GM23338 (cell line): Measurements from ENCODE around the gene KCNMA1. TPM values are rescaled to one million over a fixed set of nuclear protein-coding genes. Genes with fewer than 3 reads are reported as not detected.

Source experiments
- ATAC-seq: fragments of 200-7000 bp; cut with Tn5 transposase; 3 replicates; pipeline ENCODE4 v1.9.1; 2020
- DNase-seq: peaks from one replicate; pipeline ENCODE4 v3.0.0-alpha.2; 2015; ENCODE audit warnings: low spot score
- H2AFZ ChIP-seq: fragments of 200-600 bp; sonication (generic); 2 replicates; pipeline ENCODE4 v1.8.0; 2016; ENCODE audit warnings: antibody characterized with exemption, mild to moderate bottlenecking, moderate library complexity
- H3F3A ChIP-seq: fragments of 200-600 bp; sonication (generic); replicated peaks from 2 replicates; pipeline ENCODE4 v1.8.0; 2017; ENCODE audit warnings: antibody characterized with exemption, mixed run types, low read depth
- H3K27ac ChIP-seq: fragments of 200-600 bp; sonication (generic); 2 replicates; pipeline ENCODE4 v1.6.1; 2016; ENCODE audit warnings: low read depth
- H3K27me3 ChIP-seq: fragments of 200-600 bp; sonication (generic); 2 replicates; pipeline ENCODE4 v1.8.0; 2016; ENCODE audit warnings: mild to moderate bottlenecking, mixed run types, moderate library complexity; ENCODE audit not compliant: insufficient read depth
- H3K36me3 ChIP-seq: fragments of 200-600 bp; sonication (generic); 2 replicates; pipeline ENCODE4 v1.8.0; 2016; ENCODE audit warnings: mild to moderate bottlenecking; ENCODE audit not compliant: insufficient read depth
- H3K4me1 ChIP-seq: fragments of 200-600 bp; sonication (generic); 2 replicates; pipeline ENCODE4 v1.8.0; 2016; ENCODE audit warnings: mild to moderate bottlenecking, moderate library complexity; ENCODE audit not compliant: insufficient read depth
- H3K4me2 ChIP-seq: fragments of 200-600 bp; sonication (generic); 2 replicates; pipeline ENCODE4 v1.7.1; 2017; ENCODE audit warnings: mixed run types
- H3K4me3 ChIP-seq: fragments of 200-600 bp; sonication (generic); 2 replicates; pipeline ENCODE4 v1.6.1; 2016; ENCODE audit warnings: mixed run types
- H3K79me2 ChIP-seq: fragments of 200-600 bp; sonication (generic); replicated peaks from 2 replicates; pipeline ENCODE4 v1.8.0; 2017; ENCODE audit warnings: mild to moderate bottlenecking; ENCODE audit not compliant: insufficient read depth
- H3K9me2 ChIP-seq: fragments of 200-600 bp; sonication (generic); 2 replicates; pipeline ENCODE4 v1.8.0; 2017; ENCODE audit not compliant: insufficient read depth
- H4K20me1 ChIP-seq: fragments of 200-600 bp; sonication (generic); replicated peaks from 2 replicates; pipeline ENCODE4 v1.8.0; 2017; ENCODE audit warnings: mild to moderate bottlenecking; ENCODE audit not compliant: insufficient read depth
- H3K27ac Mint-ChIP-seq: 2 replicates; pipeline ENCODE4 v1.8.0; 2020; ENCODE audit warnings: inconsistent platforms, mild to moderate bottlenecking, moderate library complexity, mixed read lengths
- H3K27me3 Mint-ChIP-seq: 3 replicates; pipeline ENCODE4 v1.8.0; 2022; ENCODE audit warnings: low read depth, mild to moderate bottlenecking, moderate library complexity, mixed read lengths, inconsistent platforms; ENCODE audit not compliant: insufficient read depth, poor library complexity
- H3K36me3 Mint-ChIP-seq: 3 replicates; pipeline ENCODE4 v1.8.0; 2021; ENCODE audit warnings: low read depth, mild to moderate bottlenecking, inconsistent platforms, moderate library complexity, mixed read lengths
- H3K4me1 Mint-ChIP-seq: 3 replicates; pipeline ENCODE4 v1.8.0; 2020; ENCODE audit warnings: mild to moderate bottlenecking, inconsistent platforms, mixed read lengths
- H3K4me3 Mint-ChIP-seq: 3 replicates; pipeline ENCODE4 v1.8.0; 2021; ENCODE audit warnings: moderate library complexity, mild to moderate bottlenecking, inconsistent platforms, mixed read lengths
- H3K9me3 Mint-ChIP-seq: 3 replicates; pipeline ENCODE4 v1.8.0; 2020; ENCODE audit warnings: moderate library complexity, mild to moderate bottlenecking, inconsistent platforms, mixed read lengths
- CTCF ChIP-seq, 2 experiments: fragments of 200-600 bp in 1 of 2; sonication (generic) in 1 of 2; conservative IDR thresholded peaks; 2 replicates each; pipeline versions ENCODE4 v1.5.1 to v1.6.1; 2016 to 2017; ENCODE audit warnings: antibody characterized with exemption in 2 of 2, low read depth in 2 of 2, mild to moderate bottlenecking in 2 of 2, moderate library complexity in 1 of 2
- EZH2phosphoT487 ChIP-seq: fragments of 200-600 bp; sonication (generic); IDR thresholded peaks from one replicate; pipeline ENCODE4 v1.8.1; 2018; ENCODE audit warnings: antibody characterized with exemption; ENCODE audit not compliant: unreplicated experiment
- POLR2AphosphoS5 ChIP-seq: IDR thresholded peaks from 2 replicates; pipeline ENCODE4 v1.6.1; 2016; ENCODE audit warnings: antibody characterized with exemption, low read depth
- ZNF114 ChIP-seq: fragments of 250-450 bp; sonication (Bioruptor Pico); IDR thresholded peaks from 2 replicates; pipeline ENCODE4 v1.5.0; 2020; ENCODE audit warnings: mild to moderate bottlenecking, moderate library complexity
- ZNF331 ChIP-seq: fragments of 250-450 bp; sonication (Bioruptor Pico); IDR thresholded peaks from 2 replicates; pipeline ENCODE4 v1.5.0; 2020; ENCODE audit warnings: low read depth, mild to moderate bottlenecking, moderate library complexity
- ZNF462 ChIP-seq: fragments of 250-450 bp; sonication (Bioruptor Pico); IDR thresholded peaks from 2 replicates; pipeline ENCODE4 v1.5.0; 2020; ENCODE audit warnings: mild to moderate bottlenecking, moderate library complexity
- polyA plus RNA-seq: library from polyadenylated mRNA; unstranded; fragments of >200 nt; fragmentation: Nextera tagmentation; extraction: Ambion mirVana; gene quantifications from 2 replicates; pipeline ENCODE4 v1.2.1, GENCODE V29; 2016
- total RNA-seq: library from RNA; depleted of rRNA; stranded (reverse); fragments of >200 nt; shearing (Covaris generic); gene quantifications from 2 replicates; pipeline ENCODE4 v1.2.3, GENCODE V29; 2014

Gene KCNMA1
- total and polyA plus RNA-seq, 2 experiments from 2014 or later: 8.2 to 9.0 TPM

GRCh38 chr10:77520995-77521394, 116.6 kb downstream of the KCNMA1 start:
- ATAC-seq (no peak), DNase-seq (no peak)
- TF ChIP-seq ZNF462 (no peak), POLR2AphosphoS5 (no peak), EZH2phosphoT487 (no peak), ZNF114 (CRISPR knock-in tag) (no peak), CTCF (conservative IDR thresholded peaks at IDR 0.05; ENCODE audit: low read depth in 2 of 2) (no peak), ZNF331 (CRISPR knock-in tag) (no peak)
- no peaks in the 10 kb centered on the region for H4K20me1 ChIP-seq
- H3K9me2 ChIP-seq: no peaks in the 10 kb centered on the region
- H3K27ac ChIP-seq: no peak overlapping the region
- H3K4me3 Mint-ChIP-seq: no peak overlapping the region
- no peaks in the 10 kb centered on the region for H3K27me3 ChIP-seq
- peaks cover 7% of the 10 kb centered on the region; the same call in 1 of the 2 replicates for H3K4me1 ChIP-seq
- peaks cover 4% of the 10 kb centered on the region; the same call in 2 of the 3 replicates for H3K36me3 Mint-ChIP-seq
- H3K27ac Mint-ChIP-seq: no peak overlapping the region
- peaks cover 11% of the 10 kb centered on the region for H3K9me3 Mint-ChIP-seq
- no peaks in the 10 kb centered on the region for H3K79me2 ChIP-seq
- H2AFZ ChIP-seq: no peak overlapping the region
- peaks cover 13% of the 10 kb centered on the region for H3K4me1 Mint-ChIP-seq
- H3K4me2 ChIP-seq: no peak overlapping the region
- H3K36me3 ChIP-seq: no peaks in the 10 kb centered on the region
- H3K27me3 Mint-ChIP-seq: peaks cover 6% of the 10 kb centered on the region
- no peaks in the 10 kb centered on the region for H3F3A ChIP-seq
- no peak overlapping the region for H3K4me3 ChIP-seq
